HEK293 (cell line): ENCODE data around the gene JMJD7.

Experiments used
- IKZF3 ChIP-seq: fragments of 450-650 bp; IDR thresholded peaks from 2 replicates; pipeline ENCODE4 v1.5.0; 2018; ENCODE audit warnings: missing biosample characterization, mild to moderate bottlenecking, missing genetic modification characterization, moderate library complexity
- SCRT1 ChIP-seq: fragments of 450-650 bp; formaldehyde crosslinking; IDR thresholded peaks from 2 replicates; pipeline ENCODE4 v1.5.1; 2016; ENCODE audit warnings: missing biosample characterization, missing genetic modification characterization, borderline replicate concordance
- YY1 ChIP-seq: fragments of 450-650 bp; formaldehyde crosslinking; IDR thresholded peaks from 2 replicates; pipeline ENCODE4 v1.5.1; 2018; ENCODE audit warnings: missing biosample characterization, missing genetic modification characterization
- ZBTB21 ChIP-seq: fragments of 450-650 bp; formaldehyde crosslinking; IDR thresholded peaks from 2 replicates; pipeline ENCODE4 v1.5.1; 2017; ENCODE audit warnings: missing biosample characterization, missing genetic modification characterization
- ZNF138 ChIP-seq: fragments of 450-650 bp; formaldehyde crosslinking; IDR thresholded peaks from 2 replicates; pipeline ENCODE4 v1.5.1; 2016; ENCODE audit warnings: missing biosample characterization, missing genetic modification characterization, borderline replicate concordance
- ZNF169 ChIP-seq: fragments of 450-650 bp; formaldehyde crosslinking; IDR thresholded peaks from 2 replicates; pipeline ENCODE4 v1.5.1; 2016; ENCODE audit warnings: missing biosample characterization, missing genetic modification characterization
- ZNF23 ChIP-seq: fragments of 450-650 bp; formaldehyde crosslinking; IDR thresholded peaks from 2 replicates; pipeline ENCODE4 v1.5.1; 2016; ENCODE audit warnings: missing biosample characterization, missing genetic modification characterization, borderline replicate concordance
- ZNF548 ChIP-seq: fragments of 450-650 bp; formaldehyde crosslinking; IDR thresholded peaks from 2 replicates; pipeline ENCODE4 v1.5.1; 2016; ENCODE audit warnings: missing biosample characterization, missing genetic modification characterization
- ZNF549 ChIP-seq: fragments of 450-650 bp; IDR thresholded peaks from 2 replicates; pipeline ENCODE4 v1.5.1; 2018; ENCODE audit warnings: missing biosample characterization, missing genetic modification characterization, mild to moderate bottlenecking, inconsistent platforms, moderate library complexity
- ZNF792 ChIP-seq: fragments of 450-650 bp; formaldehyde crosslinking; IDR thresholded peaks from 2 replicates; pipeline ENCODE4 v1.5.1; 2016; ENCODE audit warnings: missing biosample characterization, missing genetic modification characterization
- TF ChIP-seq, protein P1 (sequence below): fragments of 450-650 bp; formaldehyde crosslinking; IDR thresholded peaks from 2 replicates; pipeline ENCODE4 v1.5.1; 2016; ENCODE audit warnings: missing biosample characterization, missing genetic modification characterization
- TF ChIP-seq, protein P2 (sequence below): fragments of 450-650 bp; formaldehyde crosslinking; IDR thresholded peaks from 2 replicates; pipeline ENCODE4 v1.5.1; 2016; ENCODE audit warnings: missing biosample characterization, missing genetic modification characterization
- TF ChIP-seq, protein P3 (sequence below): IDR thresholded peaks from 2 replicates; pipeline ENCODE4 v1.6.1; 2011; ENCODE audit warnings: mild to moderate bottlenecking, low read depth, low read length, borderline replicate concordance
- TF ChIP-seq, protein P4 (sequence below): fragments of 450-650 bp; formaldehyde crosslinking; IDR thresholded peaks from 2 replicates; pipeline ENCODE4 v1.5.1; 2016; ENCODE audit warnings: missing biosample characterization, missing genetic modification characterization, low read depth

DNA sequence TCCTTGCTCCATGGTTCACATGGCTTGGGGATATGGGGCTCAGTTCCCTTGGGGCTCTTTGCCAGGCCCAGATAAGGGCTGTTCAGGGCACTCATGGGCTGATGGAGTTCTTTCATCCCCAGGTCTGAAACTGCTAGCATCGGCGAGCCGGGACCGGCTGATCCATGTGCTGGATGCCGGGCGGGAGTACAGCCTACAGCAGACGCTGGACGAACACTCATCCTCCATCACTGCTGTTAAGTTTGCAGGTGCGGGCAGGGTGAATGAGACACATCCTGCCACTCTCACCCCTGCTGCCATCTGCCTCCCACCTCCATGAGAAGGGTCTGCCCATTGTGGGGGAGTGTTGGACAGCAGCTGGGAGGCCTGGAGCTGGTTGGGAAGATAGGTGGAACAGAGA, 11.1 kb upstream of the JMJD7 start:
- TF ChIP-seq SCRT1 (tag by site-specific recombination): no peak
- TF ChIP-seq IKZF3 (tag by site-specific recombination): no peak
- TF ChIP-seq, protein P1, sequence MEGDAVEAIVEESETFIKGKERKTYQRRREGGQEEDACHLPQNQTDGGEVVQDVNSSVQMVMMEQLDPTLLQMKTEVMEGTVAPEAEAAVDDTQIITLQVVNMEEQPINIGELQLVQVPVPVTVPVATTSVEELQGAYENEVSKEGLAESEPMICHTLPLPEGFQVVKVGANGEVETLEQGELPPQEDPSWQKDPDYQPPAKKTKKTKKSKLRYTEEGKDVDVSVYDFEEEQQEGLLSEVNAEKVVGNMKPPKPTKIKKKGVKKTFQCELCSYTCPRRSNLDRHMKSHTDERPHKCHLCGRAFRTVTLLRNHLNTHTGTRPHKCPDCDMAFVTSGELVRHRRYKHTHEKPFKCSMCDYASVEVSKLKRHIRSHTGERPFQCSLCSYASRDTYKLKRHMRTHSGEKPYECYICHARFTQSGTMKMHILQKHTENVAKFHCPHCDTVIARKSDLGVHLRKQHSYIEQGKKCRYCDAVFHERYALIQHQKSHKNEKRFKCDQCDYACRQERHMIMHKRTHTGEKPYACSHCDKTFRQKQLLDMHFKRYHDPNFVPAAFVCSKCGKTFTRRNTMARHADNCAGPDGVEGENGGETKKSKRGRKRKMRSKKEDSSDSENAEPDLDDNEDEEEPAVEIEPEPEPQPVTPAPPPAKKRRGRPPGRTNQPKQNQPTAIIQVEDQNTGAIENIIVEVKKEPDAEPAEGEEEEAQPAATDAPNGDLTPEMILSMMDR: no peak
- TF ChIP-seq YY1 (tag by site-specific recombination): no peak
- no peak for TF ChIP-seq ZNF169 (tag by site-specific recombination)
- TF ChIP-seq, protein P2, sequence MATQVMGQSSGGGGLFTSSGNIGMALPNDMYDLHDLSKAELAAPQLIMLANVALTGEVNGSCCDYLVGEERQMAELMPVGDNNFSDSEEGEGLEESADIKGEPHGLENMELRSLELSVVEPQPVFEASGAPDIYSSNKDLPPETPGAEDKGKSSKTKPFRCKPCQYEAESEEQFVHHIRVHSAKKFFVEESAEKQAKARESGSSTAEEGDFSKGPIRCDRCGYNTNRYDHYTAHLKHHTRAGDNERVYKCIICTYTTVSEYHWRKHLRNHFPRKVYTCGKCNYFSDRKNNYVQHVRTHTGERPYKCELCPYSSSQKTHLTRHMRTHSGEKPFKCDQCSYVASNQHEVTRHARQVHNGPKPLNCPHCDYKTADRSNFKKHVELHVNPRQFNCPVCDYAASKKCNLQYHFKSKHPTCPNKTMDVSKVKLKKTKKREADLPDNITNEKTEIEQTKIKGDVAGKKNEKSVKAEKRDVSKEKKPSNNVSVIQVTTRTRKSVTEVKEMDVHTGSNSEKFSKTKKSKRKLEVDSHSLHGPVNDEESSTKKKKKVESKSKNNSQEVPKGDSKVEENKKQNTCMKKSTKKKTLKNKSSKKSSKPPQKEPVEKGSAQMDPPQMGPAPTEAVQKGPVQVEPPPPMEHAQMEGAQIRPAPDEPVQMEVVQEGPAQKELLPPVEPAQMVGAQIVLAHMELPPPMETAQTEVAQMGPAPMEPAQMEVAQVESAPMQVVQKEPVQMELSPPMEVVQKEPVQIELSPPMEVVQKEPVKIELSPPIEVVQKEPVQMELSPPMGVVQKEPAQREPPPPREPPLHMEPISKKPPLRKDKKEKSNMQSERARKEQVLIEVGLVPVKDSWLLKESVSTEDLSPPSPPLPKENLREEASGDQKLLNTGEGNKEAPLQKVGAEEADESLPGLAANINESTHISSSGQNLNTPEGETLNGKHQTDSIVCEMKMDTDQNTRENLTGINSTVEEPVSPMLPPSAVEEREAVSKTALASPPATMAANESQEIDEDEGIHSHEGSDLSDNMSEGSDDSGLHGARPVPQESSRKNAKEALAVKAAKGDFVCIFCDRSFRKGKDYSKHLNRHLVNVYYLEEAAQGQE (tag by site-specific recombination): no peak
- no peak for TF ChIP-seq ZBTB21 (tag by site-specific recombination)
- no peak for TF ChIP-seq ZNF549 (tag by site-specific recombination)
- no peak for TF ChIP-seq ZNF138 (tag by site-specific recombination)
- TF ChIP-seq ZNF23 (tag by site-specific recombination): no peak
- TF ChIP-seq ZNF792: no peak
- no peak for TF ChIP-seq ZNF548 (tag by site-specific recombination)
- TF ChIP-seq, protein P3, sequence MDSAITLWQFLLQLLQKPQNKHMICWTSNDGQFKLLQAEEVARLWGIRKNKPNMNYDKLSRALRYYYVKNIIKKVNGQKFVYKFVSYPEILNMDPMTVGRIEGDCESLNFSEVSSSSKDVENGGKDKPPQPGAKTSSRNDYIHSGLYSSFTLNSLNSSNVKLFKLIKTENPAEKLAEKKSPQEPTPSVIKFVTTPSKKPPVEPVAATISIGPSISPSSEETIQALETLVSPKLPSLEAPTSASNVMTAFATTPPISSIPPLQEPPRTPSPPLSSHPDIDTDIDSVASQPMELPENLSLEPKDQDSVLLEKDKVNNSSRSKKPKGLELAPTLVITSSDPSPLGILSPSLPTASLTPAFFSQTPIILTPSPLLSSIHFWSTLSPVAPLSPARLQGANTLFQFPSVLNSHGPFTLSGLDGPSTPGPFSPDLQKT: no peak
- TF ChIP-seq, protein P4, sequence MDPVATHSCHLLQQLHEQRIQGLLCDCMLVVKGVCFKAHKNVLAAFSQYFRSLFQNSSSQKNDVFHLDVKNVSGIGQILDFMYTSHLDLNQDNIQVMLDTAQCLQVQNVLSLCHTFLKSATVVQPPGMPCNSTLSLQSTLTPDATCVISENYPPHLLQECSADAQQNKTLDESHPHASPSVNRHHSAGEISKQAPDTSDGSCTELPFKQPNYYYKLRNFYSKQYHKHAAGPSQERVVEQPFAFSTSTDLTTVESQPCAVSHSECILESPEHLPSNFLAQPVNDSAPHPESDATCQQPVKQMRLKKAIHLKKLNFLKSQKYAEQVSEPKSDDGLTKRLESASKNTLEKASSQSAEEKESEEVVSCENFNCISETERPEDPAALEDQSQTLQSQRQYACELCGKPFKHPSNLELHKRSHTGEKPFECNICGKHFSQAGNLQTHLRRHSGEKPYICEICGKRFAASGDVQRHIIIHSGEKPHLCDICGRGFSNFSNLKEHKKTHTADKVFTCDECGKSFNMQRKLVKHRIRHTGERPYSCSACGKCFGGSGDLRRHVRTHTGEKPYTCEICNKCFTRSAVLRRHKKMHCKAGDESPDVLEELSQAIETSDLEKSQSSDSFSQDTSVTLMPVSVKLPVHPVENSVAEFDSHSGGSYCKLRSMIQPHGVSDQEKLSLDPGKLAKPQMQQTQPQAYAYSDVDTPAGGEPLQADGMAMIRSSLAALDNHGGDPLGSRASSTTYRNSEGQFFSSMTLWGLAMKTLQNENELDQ (tag by site-specific recombination): no peak
